Activated T-cell treated with anti-CD3 and anti-CD28 coated beads, Interleukin-2, amount 50 U/mL, for 24 hours (primary cell): Measurements from ENCODE around the gene ARL8A.
"Not testable (repeated sequence)": the region's sequence is repeated elsewhere in the genome, so short reads cannot be mapped to it uniquely, and the experiment has no call there.

Source experiments
- DNase-seq: peaks from one replicate; pipeline ENCODE4 v3.0.0-alpha.2; 2020
- H3K27ac Mint-ChIP-seq: 2 replicates; pipeline ENCODE4 v1.8.0; 2020; ENCODE audit warnings: mild to moderate bottlenecking, mixed read lengths
- H3K27me3 Mint-ChIP-seq: 2 replicates; pipeline ENCODE4 v1.8.0; 2020; ENCODE audit warnings: mixed read lengths
- H3K36me3 Mint-ChIP-seq: 2 replicates; pipeline ENCODE4 v1.8.0; 2020; ENCODE audit warnings: low read depth, mixed read lengths
- H3K4me1 Mint-ChIP-seq: 2 replicates; pipeline ENCODE4 v1.8.0; 2020; ENCODE audit warnings: low read depth, mixed read lengths
- H3K4me3 Mint-ChIP-seq: 2 replicates; pipeline ENCODE4 v1.8.0; 2020; ENCODE audit warnings: mild to moderate bottlenecking, moderate library complexity, mixed read lengths
- H3K9me3 Mint-ChIP-seq: 2 replicates; pipeline ENCODE4 v1.8.0; 2020; ENCODE audit warnings: mixed read lengths

The ARL8A gene

DNA sequence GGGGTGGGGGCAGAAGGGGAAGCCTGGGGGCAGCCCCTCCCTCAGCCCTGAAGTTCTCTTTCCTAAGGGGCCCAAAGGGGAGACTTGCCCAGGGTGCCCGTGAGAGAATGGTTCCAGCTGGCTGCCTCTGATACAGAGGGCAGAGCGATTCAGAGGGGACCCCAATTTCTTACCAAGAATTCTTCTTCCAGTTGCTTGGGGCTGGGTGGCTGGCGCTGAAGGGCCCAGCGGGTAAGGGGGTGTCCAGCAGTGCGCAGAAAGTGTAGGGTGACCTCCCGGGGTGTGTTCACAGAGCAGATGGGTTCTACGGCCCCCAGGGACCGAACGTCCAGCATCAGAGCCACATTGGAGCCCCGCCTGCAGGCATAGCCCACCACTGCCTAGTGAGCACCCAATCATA, 13.4 kb upstream of the ARL8A start:
- peak overlapping the region; percentile 98 for H3K4me3 Mint-ChIP-seq
- peaks cover 75% of the 10 kb centered on the region for H3K4me1 Mint-ChIP-seq
- peaks cover 80% of the 10 kb centered on the region for H3K36me3 Mint-ChIP-seq

DNA sequence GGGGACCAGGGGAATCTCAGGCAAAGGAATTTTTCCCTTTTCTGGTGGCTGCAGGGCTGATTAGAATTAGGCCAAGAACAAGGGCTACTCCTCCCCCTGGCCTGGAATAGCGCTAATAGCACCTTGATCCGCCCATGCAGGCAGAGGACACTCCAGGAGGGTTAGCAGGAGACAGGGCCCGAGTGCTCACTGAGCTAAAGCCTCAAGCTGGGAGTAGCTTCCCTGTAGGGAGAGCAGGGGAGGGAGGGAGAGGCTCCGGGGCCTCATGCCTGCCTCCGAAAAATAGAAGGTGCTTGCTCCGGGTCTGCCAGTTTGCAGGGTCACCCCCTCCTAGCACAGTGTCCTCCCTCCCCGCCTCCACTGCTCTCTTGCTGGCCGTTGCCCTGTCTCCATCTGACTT, 12.1 kb upstream of the ARL8A start:
- Mint-ChIP-seq H3K4me3 (peak overlapping the region; percentile 98), H3K9me3 (no peaks in the 10 kb centered on the region), H3K36me3 (peaks cover 93% of the 10 kb centered on the region), H3K27ac (peak overlapping the region; percentile 89), H3K27me3 (no peaks in the 10 kb centered on the region), H3K4me1 (peaks cover 63% of the 10 kb centered on the region)
- DNase-seq = no peak

More for the DNA sequence above, 13.4 kb upstream of the ARL8A start:
- no peak for DNase-seq
- Mint-ChIP-seq H3K27ac (peak overlapping the region; percentile 97), H3K9me3 (no peaks in the 10 kb centered on the region), H3K27me3 (no peaks in the 10 kb centered on the region)

DNA sequence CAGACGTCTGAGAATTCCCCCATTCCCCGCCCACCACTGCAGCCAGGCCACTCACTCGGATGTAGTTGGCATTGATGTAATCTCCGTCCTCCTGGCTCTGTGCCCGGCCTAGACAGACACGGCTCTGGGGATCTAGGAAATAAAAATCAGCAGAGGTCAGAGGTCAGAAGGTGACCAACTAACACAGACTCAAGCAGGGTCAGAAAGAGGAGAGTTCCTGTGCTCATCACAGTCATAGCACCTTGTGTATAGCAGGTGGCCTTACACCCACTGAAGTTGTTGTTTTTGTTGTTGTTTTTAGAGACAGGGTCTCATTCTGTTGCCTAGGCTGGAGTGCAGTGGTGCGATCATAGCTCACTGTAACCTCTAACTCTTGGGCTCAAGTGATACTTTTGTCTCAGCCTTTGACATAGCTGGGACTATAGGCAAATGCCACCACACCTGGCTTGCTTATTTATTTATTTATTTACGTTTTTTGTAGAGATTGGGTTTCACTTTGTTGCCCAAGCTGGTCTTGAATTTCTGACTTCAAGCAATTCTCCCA, 11.0 kb upstream of the ARL8A start:
- Mint-ChIP-seq H3K4me1 (peaks cover 58% of the 10 kb centered on the region), H3K36me3 (peaks cover 98% of the 10 kb centered on the region), H3K27ac (peak overlapping the region; percentile 89), H3K27me3 (no peaks in the 10 kb centered on the region), H3K4me3 (no peak overlapping the region), H3K9me3 (no peaks in the 10 kb centered on the region)
- DNase-seq = no peak

DNA sequence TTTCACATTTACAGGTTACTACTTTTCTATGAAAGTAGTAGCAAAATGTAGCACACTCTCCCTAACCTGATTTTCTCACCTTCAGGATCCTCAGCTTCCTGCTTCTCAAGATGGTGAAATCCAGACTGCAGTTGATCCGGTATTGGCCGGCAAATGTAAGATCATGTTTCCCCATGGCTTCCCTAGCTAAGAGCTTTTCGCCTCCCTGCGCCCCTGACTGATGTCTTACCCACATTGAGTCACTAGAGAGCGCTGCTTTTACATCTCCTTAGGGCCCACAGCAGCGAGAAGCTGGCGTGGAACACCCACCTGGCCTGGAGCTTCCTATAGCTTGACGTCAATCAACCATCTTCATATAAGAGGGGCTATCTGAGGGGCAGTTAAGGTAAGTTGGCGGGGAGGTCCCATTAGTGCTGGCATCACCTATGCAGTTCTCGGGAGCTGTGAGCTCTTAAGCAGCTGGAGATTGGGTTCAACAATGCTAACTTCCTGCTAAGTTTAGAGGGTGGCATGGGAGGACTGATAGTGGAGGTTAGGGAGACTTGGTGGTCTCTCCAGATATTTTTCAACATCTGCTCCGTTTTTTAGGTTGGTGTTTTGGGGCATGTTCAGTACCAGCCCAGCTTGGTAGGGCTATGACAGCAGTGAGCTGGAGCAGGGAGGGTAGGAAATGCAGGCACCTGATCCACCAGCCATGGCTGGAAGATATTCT, 10.4 kb upstream of the ARL8A start:
- Mint-ChIP-seq H3K4me3 (no peak overlapping the region), H3K9me3 (no peaks in the 10 kb centered on the region), H3K36me3 (peaks cover 98% of the 10 kb centered on the region), H3K4me1 (peaks cover 59% of the 10 kb centered on the region), H3K27ac (peak overlapping the region; percentile 89), H3K27me3 (no peaks in the 10 kb centered on the region)
- peak; percentile 56 for DNase-seq

DNA sequence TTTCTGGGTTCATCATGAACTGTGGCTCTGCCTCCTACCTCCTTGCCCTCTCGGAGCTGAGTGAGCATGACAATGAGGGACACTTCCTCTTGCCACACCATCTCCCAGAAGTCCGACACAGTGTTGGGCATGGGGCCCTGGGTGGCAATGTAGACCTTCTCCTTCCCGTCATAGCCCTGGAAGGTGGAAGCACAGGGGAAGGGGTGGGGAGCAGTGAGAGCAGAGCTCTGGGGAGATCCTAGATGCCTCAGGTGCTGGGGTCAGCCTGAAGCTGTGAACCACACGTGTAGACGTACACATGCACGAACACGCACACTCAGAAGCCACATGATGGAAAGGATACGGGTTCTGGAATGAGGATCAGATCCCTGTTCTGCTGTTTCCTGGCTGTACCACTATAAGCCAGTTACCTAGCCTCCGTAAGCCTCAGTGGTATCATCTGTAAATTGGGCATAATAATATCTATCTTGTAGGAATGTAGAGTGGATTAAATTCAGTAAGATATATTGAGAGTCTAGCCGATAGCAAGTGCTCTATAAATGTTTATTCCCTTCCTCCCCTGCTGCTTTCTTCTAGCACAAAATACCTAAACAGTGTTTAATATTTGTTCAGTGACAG, 9.7 kb upstream of the ARL8A start:
- H3K4me3 Mint-ChIP-seq = no peak overlapping the region
- H3K4me1 Mint-ChIP-seq = peaks cover 56% of the 10 kb centered on the region
- H3K36me3 Mint-ChIP-seq = peaks cover 98% of the 10 kb centered on the region
- H3K27me3 Mint-ChIP-seq = no peaks in the 10 kb centered on the region
- DNase-seq = no peak
- H3K27ac Mint-ChIP-seq = peak overlapping the region; percentile 89
- H3K9me3 Mint-ChIP-seq = no peaks in the 10 kb centered on the region

DNA sequence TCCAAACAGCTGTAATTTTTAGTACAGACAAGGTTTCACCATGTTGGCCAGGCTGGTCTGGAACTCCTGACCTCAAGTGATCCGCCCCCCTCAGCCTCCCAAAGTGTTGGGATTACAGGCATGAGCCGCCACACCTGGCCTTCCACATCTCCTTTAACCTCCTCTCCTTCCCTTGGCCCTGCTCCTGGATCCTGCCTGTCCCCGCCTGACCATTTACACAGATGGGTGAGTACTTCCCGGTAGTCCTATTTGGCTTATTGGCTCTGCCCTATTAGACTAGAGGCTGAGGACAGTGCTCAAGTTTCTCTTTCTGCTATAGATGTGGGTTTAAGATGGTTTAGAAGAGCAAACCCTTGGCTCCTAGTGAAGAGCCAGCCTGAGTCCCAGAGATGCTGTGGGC, 8.7 kb upstream of the ARL8A start:
- Mint-ChIP-seq H3K27me3 (no peaks in the 10 kb centered on the region), H3K27ac (peak overlapping the region; percentile 82), H3K36me3 (peaks cover 98% of the 10 kb centered on the region), H3K4me1 (peaks cover 53% of the 10 kb centered on the region), H3K4me3 (no peak overlapping the region), H3K9me3 (no peaks in the 10 kb centered on the region)
- no peak for DNase-seq

DNA sequence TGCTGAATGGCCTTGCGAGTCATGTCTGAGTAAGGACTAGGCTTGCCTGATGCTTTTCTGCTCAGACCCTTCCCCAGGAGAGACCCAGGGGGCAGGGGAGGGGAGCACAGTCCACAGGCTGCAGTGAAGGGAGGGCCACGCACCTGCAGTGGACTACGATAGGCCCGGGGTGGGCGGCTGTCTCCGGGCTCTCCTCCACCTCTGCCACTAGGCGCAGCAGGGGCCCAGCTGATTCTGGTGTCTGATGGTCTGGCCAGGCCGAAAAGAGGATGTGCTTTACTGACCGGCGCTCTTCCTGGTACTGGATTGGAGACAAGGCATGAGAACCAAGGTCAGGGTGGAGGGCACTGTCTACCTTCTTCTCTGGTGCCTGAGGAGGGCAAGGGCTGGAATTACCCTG, 7.9 kb upstream of the ARL8A start:
- Mint-ChIP-seq H3K4me1 (peaks cover 47% of the 10 kb centered on the region), H3K4me3 (no peak overlapping the region), H3K27me3 (no peaks in the 10 kb centered on the region), H3K27ac (peak overlapping the region; percentile 59), H3K9me3 (no peaks in the 10 kb centered on the region), H3K36me3 (peaks cover 98% of the 10 kb centered on the region)
- DNase-seq = no peak

DNA sequence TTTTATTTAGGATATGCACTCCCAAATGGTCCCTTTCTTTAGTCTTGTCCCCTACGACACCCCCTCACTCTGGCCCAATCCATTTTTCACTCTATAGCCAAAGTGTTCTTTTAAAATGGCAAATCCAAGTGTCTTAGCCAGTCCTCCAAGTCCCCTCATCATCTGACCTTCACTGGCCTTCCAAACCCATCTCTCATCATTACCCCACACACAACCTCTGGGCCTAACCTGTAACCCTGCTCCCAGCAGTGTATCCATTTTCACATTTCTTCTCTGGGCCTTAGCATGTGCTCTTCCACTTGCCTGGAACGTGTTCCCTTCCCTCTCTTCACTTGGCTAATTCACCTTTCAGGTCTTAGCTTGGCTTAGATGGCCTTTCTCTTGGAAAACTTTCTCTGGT, 6.5 kb upstream of the ARL8A start:
- H3K27me3 Mint-ChIP-seq = no peaks in the 10 kb centered on the region
- H3K4me1 Mint-ChIP-seq = peaks cover 43% of the 10 kb centered on the region
- H3K9me3 Mint-ChIP-seq = no peaks in the 10 kb centered on the region
- no peak for DNase-seq
- no peak overlapping the region for H3K4me3 Mint-ChIP-seq
- H3K36me3 Mint-ChIP-seq = peaks cover 93% of the 10 kb centered on the region
- H3K27ac Mint-ChIP-seq = peak overlapping the region; percentile 79

DNA sequence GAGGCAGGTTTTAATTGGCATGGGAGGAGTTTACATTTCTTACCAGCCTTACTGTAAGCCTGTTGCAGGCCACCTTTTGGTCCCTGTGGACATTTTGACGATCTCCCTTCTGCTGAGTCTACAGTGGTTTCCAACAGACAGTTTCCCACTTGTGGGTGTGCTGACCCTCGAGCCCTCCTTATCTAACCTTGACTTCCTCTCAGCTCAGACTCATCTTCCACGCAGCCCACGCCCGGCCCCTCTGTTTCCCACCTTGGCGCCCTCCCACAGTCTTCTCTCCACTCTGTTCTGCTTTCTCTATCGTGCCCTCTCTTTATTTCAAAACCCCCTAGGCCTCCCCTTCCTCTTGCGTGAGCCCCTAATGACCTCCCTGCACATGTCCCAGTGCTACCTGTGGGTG, 6.1 kb upstream of the ARL8A start:
- Mint-ChIP-seq H3K4me3 (no peak overlapping the region), H3K36me3 (peaks cover 88% of the 10 kb centered on the region), H3K27me3 (no peaks in the 10 kb centered on the region), H3K4me1 (peaks cover 45% of the 10 kb centered on the region), H3K9me3 (no peaks in the 10 kb centered on the region), H3K27ac (peak overlapping the region; percentile 79)
- DNase-seq = no peak

DNA sequence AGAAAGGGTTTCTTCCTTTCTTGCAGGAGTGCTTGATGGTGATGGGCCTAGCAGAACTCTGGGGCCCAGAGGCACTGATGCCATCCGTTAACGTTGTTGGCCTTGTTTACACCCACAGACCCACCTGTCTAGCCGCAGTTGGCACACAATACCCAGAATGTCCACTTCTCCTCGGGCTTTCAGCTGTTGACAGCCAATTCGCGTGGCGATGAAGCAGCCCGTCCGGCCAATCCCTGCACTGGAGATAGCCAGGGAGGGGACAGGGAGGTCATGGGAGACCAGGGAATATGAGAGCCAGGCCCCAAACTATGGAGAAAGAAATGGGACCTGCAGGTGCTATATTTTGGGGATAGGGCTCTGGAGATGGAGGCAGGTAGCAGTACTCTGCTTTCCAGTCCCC, 5.7 kb upstream of the ARL8A start:
- Mint-ChIP-seq H3K4me1 (peaks cover 45% of the 10 kb centered on the region), H3K27me3 (no peaks in the 10 kb centered on the region), H3K27ac (no peak overlapping the region), H3K4me3 (no peak overlapping the region), H3K9me3 (no peaks in the 10 kb centered on the region), H3K36me3 (peaks cover 88% of the 10 kb centered on the region)
- DNase-seq = no peak

DNA sequence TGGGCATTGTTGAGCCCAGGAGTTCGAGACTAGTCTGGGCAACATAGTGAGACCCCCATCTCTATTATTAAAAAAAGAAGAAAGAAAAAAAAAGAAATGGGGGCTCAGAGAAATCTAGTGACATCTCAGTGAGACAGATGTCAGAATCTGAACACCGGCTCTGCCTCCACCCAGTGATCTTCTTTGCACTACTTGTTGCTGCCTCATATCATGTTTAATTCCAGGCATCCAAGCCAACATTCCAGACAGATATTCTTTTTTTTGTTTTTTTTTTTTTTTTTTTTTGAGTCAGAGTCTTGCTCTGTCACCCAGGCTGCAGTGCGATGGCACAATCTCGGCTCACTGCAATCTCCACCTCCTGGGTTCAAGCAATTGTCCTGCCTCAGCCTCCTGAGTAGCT, 5.0 kb upstream of the ARL8A start:
- Mint-ChIP-seq H3K4me3 (no peak overlapping the region), H3K9me3 (no peaks in the 10 kb centered on the region), H3K36me3 (peaks cover 82% of the 10 kb centered on the region), H3K27me3 (no peaks in the 10 kb centered on the region), H3K27ac (no peak overlapping the region), H3K4me1 (peaks cover 42% of the 10 kb centered on the region)
- no peak for DNase-seq

DNA sequence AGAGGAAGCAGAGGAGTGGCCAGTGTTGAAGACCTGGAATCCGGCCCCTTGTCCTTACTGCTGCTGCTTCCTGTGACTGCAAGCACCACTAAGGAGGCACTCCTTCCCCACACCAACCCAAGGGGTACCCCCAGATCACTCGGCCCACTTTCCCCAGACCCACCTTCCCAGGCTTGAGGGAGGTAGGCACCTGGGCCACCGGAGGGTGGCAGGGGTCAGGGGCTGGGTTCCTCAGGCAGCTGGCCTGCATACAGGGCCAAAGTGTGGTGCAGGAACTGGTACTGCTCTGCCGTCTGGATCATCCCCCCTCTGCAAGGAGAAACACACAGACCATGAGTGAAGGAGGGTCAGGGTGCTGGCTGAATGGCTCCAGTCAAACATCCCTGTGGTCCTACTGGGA, 3.9 kb upstream of the ARL8A start:
- Mint-ChIP-seq H3K27me3 (no peaks in the 10 kb centered on the region), H3K9me3 (no peaks in the 10 kb centered on the region), H3K36me3 (peaks cover 76% of the 10 kb centered on the region), H3K4me3 (no peak overlapping the region), H3K27ac (peak overlapping the region; percentile 79), H3K4me1 (peaks cover 40% of the 10 kb centered on the region)
- no peak for DNase-seq

DNA sequence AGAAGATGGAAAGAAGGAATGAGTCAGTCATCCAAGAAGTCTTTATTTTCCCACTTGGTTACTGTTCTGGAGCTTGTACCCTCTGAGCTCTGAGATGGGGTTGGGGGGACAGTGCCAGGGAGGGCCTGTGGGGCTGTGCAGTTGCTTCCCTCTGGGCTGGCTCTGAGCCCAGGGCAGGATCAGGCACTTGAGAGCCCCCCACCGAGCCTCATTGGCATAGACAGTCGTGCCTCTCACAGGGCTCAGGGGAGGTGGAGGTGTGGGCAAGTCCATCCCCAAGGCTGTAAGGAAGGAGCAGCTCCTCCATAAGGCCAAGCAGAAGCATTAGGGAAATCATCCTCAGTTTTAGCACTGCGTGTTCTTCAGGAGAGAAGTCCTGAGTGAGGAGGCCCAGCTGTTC, 2.5 kb upstream of the ARL8A start:
- no peak overlapping the region for H3K4me3 Mint-ChIP-seq
- no peaks in the 10 kb centered on the region for H3K9me3 Mint-ChIP-seq
- H3K27ac Mint-ChIP-seq = peak overlapping the region; percentile 40
- peaks cover 50% of the 10 kb centered on the region for H3K4me1 Mint-ChIP-seq
- peaks cover 69% of the 10 kb centered on the region for H3K36me3 Mint-ChIP-seq
- DNase-seq = no peak
- H3K27me3 Mint-ChIP-seq = no peaks in the 10 kb centered on the region

DNA sequence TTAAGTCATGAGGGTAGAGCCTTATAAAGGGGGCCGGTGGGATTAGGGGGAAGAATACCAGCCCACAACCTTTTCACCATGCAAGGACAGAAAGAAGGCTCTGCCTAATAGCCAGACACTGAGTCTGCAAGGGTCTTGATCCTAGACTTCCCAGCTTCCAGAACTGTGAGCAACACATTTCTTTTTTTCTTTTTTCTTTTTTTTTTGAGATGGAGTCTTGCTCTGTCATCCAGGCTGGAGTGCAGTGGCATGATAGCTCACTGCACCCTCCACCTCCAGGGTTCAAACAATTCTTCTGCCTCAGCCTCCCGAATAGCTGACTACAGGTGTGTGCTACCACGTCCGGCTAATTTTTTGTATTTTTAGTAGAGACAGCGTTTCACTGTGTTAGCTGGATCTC, 1.7 kb upstream of the ARL8A start:
- Mint-ChIP-seq H3K9me3 (no peaks in the 10 kb centered on the region), H3K36me3 (peaks cover 63% of the 10 kb centered on the region), H3K4me3 (no peak overlapping the region), H3K27ac (peak overlapping the region; percentile 63), H3K4me1 (peaks cover 53% of the 10 kb centered on the region), H3K27me3 (no peaks in the 10 kb centered on the region)
- no peak for DNase-seq

DNA sequence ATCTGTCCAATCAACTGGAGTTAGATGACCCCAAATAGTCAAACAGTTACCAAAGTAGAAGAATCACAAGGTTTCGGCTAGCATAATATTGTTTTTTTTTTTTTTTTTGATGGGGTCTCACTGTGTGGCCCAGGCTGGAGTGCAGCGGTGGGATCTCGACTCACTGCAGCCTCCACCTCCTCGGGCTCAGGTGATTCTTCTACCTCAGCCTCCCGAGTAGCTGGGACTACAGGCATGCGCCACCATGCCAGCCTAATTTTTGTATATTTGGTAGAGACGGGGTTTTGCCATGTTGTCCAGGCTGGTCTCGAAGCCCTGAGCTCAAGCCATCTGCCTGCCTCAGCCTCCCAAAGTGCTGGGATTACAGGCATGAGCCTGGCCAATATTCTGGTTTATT, 1.2 kb upstream of the ARL8A start:
- DNase-seq, H3K27me3 Mint-ChIP-seq, H3K9me3 Mint-ChIP-seq: not testable (repeated sequence)
- peaks cover 63% of the 10 kb centered on the region for H3K36me3 Mint-ChIP-seq
- peak overlapping the region; percentile 90 for H3K4me3 Mint-ChIP-seq
- peak overlapping the region; percentile 93 for H3K27ac Mint-ChIP-seq
- peaks cover 53% of the 10 kb centered on the region for H3K4me1 Mint-ChIP-seq
